ENCODE data around the gene MRPL53. TPM values are rescaled to one million over a fixed set of nuclear protein-coding genes. Genes with fewer than 3 reads are reported as not detected.

The MRPL53 gene
- total RNA-seq, 6 donors from 2014 or later, result 19.9 to 87.1 (median 30.1) TPM

DNA sequence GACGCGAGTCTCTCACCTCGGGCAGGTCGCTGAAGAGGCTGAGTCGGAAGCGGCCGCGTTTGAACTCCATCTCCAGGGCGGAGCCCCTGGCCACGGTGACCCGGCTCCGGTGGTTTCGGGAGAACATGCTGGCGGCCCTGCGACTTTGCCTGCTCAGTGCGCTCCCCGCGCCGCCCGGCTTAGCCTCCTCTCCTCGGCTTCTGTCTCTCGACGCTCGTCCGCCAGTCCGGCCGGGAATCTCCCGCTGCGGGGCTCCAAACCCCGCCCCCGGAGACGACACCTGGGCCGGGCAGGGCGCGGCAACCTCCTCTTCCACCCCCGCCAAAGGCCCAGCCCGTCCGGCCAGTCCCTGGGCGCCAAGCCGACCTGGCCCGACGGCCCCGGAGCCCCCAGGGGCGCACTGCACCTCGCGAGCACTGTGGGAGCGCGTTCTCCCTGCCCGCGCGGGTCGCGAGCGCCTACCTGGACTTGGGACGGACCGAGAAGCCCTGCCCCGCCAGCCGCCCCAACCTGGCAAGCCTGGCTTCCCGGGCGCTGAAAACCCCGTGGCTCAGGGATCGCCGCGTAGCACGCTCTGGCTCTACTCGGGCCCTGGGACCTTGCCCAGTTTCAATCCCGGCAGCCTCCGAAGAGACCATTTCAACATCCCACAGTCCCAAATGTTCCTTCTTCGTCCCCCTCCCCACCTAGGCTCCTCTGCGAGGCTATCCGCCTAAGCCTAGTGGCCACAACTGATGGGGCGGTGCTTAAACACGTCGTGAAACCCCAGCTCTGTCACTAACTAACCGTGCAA is 30.6 kb downstream of the MRPL53 start, which contains the start of gene RTKN:
RTKN (minus strand) TSS at position 248 of the 793 bp plus-strand sequence; CDS start at position 127, 121 bp downstream.
- no peaks in the 10 kb centered on the region for H3K36me3 ChIP-seq
- WGBS, 2 donors, result 16 to 26% methylated on average over 31 to 35 of the region's 75 CpGs
- H3K4me1 ChIP-seq, result peaks cover 22 to 50% (median 30%) of the 10 kb centered on the region in 4 donors
- TF ChIP-seq POLR2AphosphoS5 (IDR thresholded peaks at IDR 0.05) (no peak), EP300 (IDR thresholded peaks at IDR 0.05) (no peak), POLR2A (IDR thresholded peaks at IDR 0.05) (peak in 3 of 4 donors; percentile 36 to 55 (median 49))
- TF ChIP-seq, protein P1, sequence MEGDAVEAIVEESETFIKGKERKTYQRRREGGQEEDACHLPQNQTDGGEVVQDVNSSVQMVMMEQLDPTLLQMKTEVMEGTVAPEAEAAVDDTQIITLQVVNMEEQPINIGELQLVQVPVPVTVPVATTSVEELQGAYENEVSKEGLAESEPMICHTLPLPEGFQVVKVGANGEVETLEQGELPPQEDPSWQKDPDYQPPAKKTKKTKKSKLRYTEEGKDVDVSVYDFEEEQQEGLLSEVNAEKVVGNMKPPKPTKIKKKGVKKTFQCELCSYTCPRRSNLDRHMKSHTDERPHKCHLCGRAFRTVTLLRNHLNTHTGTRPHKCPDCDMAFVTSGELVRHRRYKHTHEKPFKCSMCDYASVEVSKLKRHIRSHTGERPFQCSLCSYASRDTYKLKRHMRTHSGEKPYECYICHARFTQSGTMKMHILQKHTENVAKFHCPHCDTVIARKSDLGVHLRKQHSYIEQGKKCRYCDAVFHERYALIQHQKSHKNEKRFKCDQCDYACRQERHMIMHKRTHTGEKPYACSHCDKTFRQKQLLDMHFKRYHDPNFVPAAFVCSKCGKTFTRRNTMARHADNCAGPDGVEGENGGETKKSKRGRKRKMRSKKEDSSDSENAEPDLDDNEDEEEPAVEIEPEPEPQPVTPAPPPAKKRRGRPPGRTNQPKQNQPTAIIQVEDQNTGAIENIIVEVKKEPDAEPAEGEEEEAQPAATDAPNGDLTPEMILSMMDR (IDR thresholded peaks at IDR 0.05), result peak in 3 of 6 experiments; percentile 7 to 26 (median 11)
- peak within 1 kb of the TSS; percentile 22 to 64 (median 50) for H3K4me3 ChIP-seq
- H3K27me3 ChIP-seq, result peaks cover 0 to 9% (median 3%) of the 10 kb centered on the region in 4 donors
- peak; percentile 79 to 92 for DNase-seq
- ATAC-seq (ENCODE audit: low FRiP score in 2 of 2), result peak; percentile 47 to 74
- H3K27ac ChIP-seq, result peak within 1 kb of the TSS; percentile 74 to 88 (median 84)
- H3K9me3 ChIP-seq, result no peaks in the 10 kb centered on the region

DNA sequence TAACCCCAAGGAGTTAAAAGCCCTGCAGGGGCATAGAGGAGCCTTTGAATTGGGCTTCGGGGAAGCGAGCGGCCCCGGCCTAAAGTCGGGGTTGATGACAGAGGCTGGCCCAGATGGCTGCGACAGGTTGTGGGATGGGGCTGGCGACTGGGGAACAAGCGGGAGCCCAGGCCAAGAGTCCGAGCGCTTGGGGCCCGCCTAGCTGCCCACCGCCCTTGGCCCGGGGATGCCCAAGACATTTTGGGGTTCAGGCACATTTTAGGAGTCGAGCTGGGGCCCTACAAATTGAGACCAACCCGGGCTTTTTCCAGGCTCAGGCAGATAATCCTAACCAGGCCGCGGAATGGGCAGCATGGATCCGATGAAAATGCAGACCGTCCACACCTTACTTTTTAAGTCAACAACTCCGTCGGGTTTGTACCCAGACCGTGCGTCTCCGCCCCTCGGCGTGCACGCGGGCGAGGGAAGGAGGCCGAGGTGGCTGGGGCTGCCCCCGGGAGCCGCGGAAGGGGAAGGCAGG is 31.2 kb downstream of the MRPL53 start:
- peak; percentile 20 to 31 for ATAC-seq (ENCODE audit: low FRiP score in 2 of 2)
- WGBS, 2 donors, result 33 to 47% methylated on average over 12 to 32 of the region's 33 CpGs
- Histone ChIP-seq H3K36me3 (no peaks in the 10 kb centered on the region), H3K9me3 (no peaks in the 10 kb centered on the region), H3K27ac (peak overlapping the region; percentile 74 to 88 (median 84)), H3K27me3 (peaks cover 0 to 9% (median 3%) of the 10 kb centered on the region in 4 donors), H3K4me1 (peaks cover 22 to 50% (median 30%) of the 10 kb centered on the region in 4 donors), H3K4me3 (peak overlapping the region; percentile 22 to 64 (median 50))
- TF ChIP-seq, protein P1 (IDR thresholded peaks at IDR 0.05), result no peak
- TF ChIP-seq EP300 (IDR thresholded peaks at IDR 0.05), result no peak
- DNase-seq, result peak in 1 of 2 donors; percentile 78

DNA sequence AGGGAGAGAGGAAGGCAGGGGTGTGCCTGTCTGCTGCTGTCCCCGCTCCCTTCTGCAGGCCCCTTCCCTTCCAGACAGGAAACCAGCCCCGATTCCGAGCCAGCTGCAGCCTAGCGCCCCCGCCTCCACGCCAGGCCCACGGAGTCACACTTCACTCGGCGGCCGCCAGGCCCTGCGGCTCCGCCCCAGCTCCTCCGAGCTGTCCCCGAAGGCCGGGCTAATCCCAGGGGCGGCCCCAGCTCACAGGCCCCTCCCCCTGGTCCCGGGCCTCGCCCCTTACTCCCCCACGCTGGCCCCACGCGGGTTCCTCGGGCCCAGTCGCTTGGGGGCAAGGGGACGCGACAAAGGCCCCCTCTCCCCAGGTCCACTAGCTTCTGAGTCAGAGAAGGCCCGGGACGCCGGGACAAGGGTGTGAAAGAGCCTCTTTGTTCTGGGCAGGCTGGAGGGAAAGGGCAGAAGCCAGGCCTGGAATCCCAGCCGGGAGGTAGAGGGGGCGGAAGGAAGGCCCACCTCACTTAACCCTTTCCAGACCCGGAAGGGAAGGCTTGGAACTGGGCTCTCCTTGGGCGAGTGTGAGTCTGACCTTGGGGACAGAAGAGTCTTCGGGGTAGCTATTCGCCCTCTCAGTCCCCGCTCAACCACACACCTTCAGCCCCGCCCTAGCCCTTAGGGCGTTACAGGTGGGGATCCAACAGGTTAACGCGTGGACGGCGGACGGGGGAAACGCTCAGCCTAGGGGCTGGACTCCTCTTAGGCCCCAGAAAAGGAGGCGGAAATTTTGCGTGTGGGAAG is 31.9 kb downstream of the MRPL53 start:
- 12 to 52% methylated on average over 16 to 45 of the region's 45 CpGs for WGBS, 2 donors
- H3K4me1 ChIP-seq, result peaks cover 22 to 50% (median 30%) of the 10 kb centered on the region in 4 donors
- H3K27ac ChIP-seq, result peak overlapping the region; percentile 74 to 88 (median 84)
- no peaks in the 10 kb centered on the region for H3K36me3 ChIP-seq
- peak; percentile 88 to 95 for DNase-seq
- peaks cover 0 to 9% (median 3%) of the 10 kb centered on the region in 4 donors for H3K27me3 ChIP-seq
- ATAC-seq (ENCODE audit: low FRiP score in 2 of 2), result peak; percentile 95 to 96
- no peak for TF ChIP-seq EP300 (IDR thresholded peaks at IDR 0.05)
- TF ChIP-seq POLR2AphosphoS5 (IDR thresholded peaks at IDR 0.05), result peak in 1 of 2 donors; percentile 35
- TF ChIP-seq, protein P1 (IDR thresholded peaks at IDR 0.05), result peak in 5 of 6 experiments; percentile 40 to 74 (median 63)
- peak in 2 of 4 donors; percentile 44 to 47 for TF ChIP-seq POLR2A (IDR thresholded peaks at IDR 0.05)
- no peaks in the 10 kb centered on the region for H3K9me3 ChIP-seq
- peak overlapping the region; percentile 1 to 64 (median 50) for H3K4me3 ChIP-seq

DNA sequence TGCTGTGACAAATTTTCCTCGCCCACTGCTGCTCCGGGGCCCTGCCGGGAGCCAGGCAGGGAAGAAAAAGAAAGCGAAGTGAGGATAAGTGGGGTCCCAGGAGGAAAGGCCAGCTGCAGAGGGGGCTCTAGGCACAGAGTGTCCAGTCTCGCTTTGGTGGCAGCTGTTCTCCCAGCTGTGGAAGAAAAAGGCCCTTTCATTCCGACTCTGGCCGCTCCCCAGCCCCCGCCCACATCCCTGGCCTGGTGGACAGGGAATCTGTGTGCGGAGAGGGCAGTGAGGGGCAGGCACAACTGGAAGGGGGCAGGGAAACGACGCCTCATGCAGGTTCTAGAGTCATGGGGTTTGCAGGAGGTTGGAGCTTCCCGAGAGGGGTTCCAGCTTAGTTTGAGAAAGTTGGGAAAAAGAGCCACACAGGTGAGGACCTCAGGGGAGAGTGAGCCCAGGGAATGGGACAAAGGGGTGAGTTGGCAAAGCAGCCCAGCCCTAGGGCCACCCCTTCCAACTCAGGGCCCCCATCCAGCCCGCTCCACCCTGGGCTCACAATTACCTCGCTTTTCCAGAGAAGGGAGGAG is 32.6 kb downstream of the MRPL53 start:
- peaks cover 0 to 9% (median 3%) of the 10 kb centered on the region in 4 donors for H3K27me3 ChIP-seq
- H3K4me3 ChIP-seq, result peak overlapping the region; percentile 1 to 64 (median 50)
- DNase-seq (peak in 1 of 2 donors; percentile 86), ATAC-seq (ENCODE audit: low FRiP score in 2 of 2) (peak; percentile 0 to 43)
- TF ChIP-seq, protein P1 (IDR thresholded peaks at IDR 0.05), result no peak
- no peak for TF ChIP-seq POLR2AphosphoS5 (IDR thresholded peaks at IDR 0.05)
- TF ChIP-seq EP300 (IDR thresholded peaks at IDR 0.05), result no peak
- peak overlapping the region; percentile 74 to 88 (median 84) for H3K27ac ChIP-seq
- peaks cover 22 to 50% (median 30%) of the 10 kb centered on the region in 4 donors for H3K4me1 ChIP-seq
- 16 to 25% methylated on average over 14 of the region's 14 CpGs for WGBS, 2 donors
- H3K36me3 ChIP-seq, result no peaks in the 10 kb centered on the region
- no peaks in the 10 kb centered on the region for H3K9me3 ChIP-seq
